ENCODE measurements around the gene TPPP3.

DNA sequence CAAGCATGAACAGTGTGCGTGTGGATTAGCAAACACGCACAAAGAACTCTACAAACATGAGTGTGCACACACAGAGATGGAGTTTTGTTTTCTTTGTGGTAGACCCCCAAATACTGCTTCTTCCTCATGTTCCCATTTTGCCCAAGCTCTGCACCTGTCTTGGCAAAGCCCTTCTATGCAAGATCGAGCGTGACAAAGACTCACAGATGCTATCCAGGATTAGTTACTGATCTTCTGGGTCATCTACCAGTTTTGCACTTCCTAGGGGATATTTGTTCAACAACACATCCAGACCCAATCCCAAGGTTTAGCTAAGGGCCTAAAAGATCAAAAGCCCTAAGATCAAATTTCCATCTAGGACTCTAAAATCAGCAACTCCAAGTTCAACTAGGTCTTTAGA lies 50.7 kb downstream of the TPPP3 start:
- TF ChIP-seq, protein P1, sequence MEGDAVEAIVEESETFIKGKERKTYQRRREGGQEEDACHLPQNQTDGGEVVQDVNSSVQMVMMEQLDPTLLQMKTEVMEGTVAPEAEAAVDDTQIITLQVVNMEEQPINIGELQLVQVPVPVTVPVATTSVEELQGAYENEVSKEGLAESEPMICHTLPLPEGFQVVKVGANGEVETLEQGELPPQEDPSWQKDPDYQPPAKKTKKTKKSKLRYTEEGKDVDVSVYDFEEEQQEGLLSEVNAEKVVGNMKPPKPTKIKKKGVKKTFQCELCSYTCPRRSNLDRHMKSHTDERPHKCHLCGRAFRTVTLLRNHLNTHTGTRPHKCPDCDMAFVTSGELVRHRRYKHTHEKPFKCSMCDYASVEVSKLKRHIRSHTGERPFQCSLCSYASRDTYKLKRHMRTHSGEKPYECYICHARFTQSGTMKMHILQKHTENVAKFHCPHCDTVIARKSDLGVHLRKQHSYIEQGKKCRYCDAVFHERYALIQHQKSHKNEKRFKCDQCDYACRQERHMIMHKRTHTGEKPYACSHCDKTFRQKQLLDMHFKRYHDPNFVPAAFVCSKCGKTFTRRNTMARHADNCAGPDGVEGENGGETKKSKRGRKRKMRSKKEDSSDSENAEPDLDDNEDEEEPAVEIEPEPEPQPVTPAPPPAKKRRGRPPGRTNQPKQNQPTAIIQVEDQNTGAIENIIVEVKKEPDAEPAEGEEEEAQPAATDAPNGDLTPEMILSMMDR (IDR thresholded peaks at IDR 0.05): no peak
- TF ChIP-seq POLR2A (IDR thresholded peaks at IDR 0.05): no peak
